HG02885 (cell line): ENCODE results near the gene COL9A3.

ENCODE experiments used
- ATAC-seq: cut with Tn5 transposase; IDR thresholded peaks from one replicate; pipeline ENCODE4 v1.9.1; 2021; ENCODE audit warnings: mild to moderate bottlenecking; ENCODE audit not compliant: unreplicated experiment, poor library complexity

Gene COL9A3

GRCh38 chr20:62875419-62876361 is 58.8 kb downstream of the COL9A3 start:
- ATAC-seq, result no peak

DNA sequence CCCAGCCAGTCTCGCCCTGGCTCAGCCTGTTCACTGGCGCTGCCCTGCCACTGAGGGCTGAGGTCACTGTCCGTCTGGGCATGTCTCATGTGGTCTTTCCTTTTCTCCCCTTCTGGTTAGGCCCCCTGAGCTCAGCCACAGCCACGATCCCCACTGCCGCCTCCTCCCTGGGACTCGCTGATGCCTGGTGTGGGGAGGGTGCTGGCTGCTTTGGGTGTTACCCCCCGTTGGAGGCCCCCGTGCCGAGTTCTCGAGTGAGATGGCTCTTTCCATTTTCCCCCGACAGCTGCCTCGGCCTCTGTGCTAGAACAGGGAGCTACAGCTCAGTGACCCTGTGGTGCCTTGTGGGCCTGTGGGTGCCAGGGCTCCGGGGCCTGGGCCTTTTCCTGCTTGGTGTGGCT is 59.7 kb downstream of the COL9A3 start:
- ATAC-seq, result no peak

- no peak for ATAC-seq
Observed at GRCh38 chr20:62876902-62877816, 60.3 kb downstream of the COL9A3 start.

- ATAC-seq, result no peak
Observed at GRCh38 chr20:62878244-62879038, 61.6 kb downstream of the COL9A3 start.

- ATAC-seq, result no peak
Observed at GRCh38 chr20:62879275-62880146, 62.7 kb downstream of the COL9A3 start.

- no peak for ATAC-seq
Observed at GRCh38 chr20:62880147-62880934, 63.5 kb downstream of the COL9A3 start.

DNA sequence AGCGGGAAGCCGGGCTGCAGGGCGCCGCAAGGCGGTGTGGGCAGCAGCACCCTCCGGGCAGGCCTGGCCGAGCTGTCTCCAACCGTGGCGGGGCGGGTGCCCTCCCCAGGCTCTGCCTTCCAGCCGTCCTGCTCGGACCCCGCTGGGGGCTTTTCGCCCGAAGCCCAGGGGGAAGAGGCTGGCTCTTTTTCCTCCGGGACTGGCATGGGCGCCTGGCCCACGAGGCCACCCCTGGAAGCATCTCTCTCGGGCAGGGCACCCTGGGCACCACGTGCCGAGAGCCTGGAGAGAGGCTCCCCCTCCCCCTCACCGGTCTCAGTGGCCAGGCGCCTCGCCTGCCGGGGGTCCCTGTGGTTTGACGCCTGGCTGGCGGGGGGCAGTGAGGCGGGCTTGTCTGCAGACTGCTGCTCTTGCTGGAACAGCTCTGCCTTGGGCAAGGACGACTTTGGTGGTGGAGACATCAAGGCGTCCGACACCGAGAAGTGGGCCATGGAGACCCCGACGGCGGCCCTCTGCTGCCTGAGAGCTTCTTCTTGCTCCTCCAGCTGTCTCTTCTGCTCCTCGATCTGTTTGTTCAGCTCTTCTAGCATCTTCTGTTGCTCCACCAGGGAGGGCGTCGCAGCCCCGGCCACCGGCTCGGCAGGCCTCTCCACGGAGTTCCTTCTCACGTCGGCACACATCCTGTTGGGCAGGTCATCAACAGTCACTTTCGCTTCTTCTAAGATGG is 64.2 kb downstream of the COL9A3 start:
- no peak for ATAC-seq

DNA sequence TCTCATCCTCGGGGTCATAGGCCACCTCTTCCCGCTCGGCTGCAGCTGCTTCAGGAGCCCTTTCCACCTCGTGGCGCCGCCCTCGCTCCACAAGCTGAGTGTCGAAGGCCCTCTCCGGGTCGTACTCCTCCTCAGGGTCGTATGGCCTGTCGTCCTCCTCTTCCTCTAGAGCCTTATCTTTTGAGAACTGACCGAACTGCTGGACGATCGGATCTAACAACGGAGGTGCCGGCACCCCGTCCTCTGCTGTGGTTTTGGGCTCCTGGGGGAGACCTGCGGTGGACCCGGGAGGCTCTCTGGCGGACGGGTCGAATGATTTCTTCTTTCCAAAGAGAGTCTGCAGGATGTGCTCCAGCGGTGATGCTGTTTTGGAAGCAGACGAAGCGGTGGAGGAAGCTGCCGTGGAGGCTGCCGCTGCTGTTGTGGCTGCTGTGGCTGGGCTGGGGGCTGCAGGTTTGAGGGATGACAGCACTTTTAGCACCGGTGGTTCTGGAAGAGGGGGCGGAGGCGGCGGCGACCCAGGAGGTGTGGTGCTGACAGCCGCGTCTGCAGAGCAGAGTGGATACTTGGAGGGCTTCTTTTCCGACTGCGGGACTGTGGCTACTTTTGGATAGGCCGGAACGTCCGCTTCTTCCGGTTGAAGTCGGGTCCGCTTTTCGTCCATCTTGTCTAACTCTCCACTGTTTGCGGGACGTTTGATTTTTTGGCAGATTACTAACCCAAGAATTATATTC is 65.0 kb downstream of the COL9A3 start:
- ATAC-seq, result no peak

- no peak for ATAC-seq
Observed at GRCh38 chr20:62882426-62882825, 65.6 kb downstream of the COL9A3 start.

- ATAC-seq, result no peak
Observed at GRCh38 chr20:62884556-62884955, 67.7 kb downstream of the COL9A3 start.

GRCh38 chr20:62885046-62885895 is 68.4 kb downstream of the COL9A3 start:
- no peak for ATAC-seq

DNA sequence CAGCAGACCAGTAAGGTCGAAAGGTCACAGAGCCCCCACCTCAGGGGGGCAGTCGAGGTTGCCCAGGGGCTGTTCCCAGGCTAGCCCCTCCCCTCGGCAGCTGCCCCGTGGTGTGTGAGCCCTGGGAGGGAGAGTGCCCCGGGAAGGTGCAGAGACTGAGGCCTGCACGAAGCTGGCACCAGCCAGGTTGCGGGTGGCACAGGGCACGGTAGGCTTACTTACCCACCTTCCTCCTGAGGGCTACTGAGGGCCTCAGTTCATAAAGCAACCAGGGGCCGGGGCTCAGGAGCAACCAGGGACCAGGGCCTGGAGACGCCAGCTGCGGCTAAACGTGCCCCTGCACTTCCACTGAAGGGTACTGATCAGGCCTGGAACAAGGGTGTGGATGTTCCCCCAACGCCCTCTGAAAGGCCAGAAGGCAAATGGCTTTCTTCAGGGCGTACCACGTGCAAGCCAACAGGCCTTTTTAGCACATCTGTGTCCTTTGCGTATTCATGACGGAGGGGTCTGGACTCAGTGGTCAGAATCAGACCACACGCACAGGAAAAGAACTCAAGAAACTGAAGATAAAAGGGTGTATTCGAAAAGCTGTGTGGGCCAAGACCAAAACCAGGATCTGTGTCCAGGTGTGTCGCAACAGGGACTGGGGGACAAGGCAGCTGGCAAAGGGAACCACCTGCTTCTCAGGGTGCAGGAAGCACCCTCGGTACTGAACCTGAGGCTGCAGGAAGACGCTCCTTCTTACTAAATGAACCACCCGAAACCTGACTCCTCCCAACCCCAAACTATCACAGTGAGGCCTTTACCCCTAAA is 69.3 kb downstream of the COL9A3 start:
- ATAC-seq, result no peak

GRCh38 chr20:62886709-62887058 is 69.8 kb downstream of the COL9A3 start:
- ATAC-seq, result no peak

- no peak for ATAC-seq
Observed at GRCh38 chr20:62887152-62887859, 70.5 kb downstream of the COL9A3 start.

DNA sequence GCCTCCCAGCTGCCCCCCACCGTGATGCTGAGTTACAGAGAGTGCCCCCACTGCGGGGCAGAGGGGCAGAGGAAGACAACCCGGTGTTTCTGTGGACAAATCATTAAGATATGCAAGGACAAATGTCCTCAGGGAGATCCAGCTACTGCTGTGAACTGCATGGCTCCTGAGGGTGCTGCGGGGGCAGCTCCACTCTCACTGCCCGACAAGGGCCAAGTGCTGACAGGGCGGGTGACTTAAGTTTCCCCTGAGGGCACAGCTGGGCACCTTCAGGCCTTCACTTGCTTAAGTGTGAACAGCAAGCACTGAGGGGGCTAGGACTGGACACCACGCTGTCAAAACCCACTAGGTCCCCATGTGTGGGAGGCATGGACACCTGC is 71.0 kb downstream of the COL9A3 start:
- ATAC-seq, result no peak
